HG03469 (cell line): ENCODE results near the gene SLC26A8.
"Not testable (repeated sequence)": the region's sequence is repeated elsewhere in the genome, so short reads cannot be mapped to it uniquely, and the experiment has no call there.

Experiments used
- ATAC-seq: cut with Tn5 transposase; IDR thresholded peaks from one replicate; pipeline ENCODE4 v1.9.1; 2021; ENCODE audit warnings: mild to moderate bottlenecking, moderate library complexity, moderate number of reproducible peaks; ENCODE audit not compliant: unreplicated experiment

The SLC26A8 gene

GRCh38 chr6:36018339-36018738 is 6.1 kb downstream of the SLC26A8 start:
- no peak for ATAC-seq

GRCh38 chr6:36015666-36016065 is 8.8 kb downstream of the SLC26A8 start:
- no peak for ATAC-seq

GRCh38 chr6:36000451-36000850 is 24.0 kb downstream of the SLC26A8 start:
- ATAC-seq: no peak

GRCh38 chr6:35993150-35993549 is 31.3 kb downstream of the SLC26A8 start:
- no peak for ATAC-seq

GRCh38 chr6:35988047-35988446 is 36.4 kb downstream of the SLC26A8 start:
- ATAC-seq: not testable (repeated sequence)

- no peak for ATAC-seq
These were observed 39.7 kb downstream of the SLC26A8 start for GRCh38 chr6:35984701-35985100.

- no peak for ATAC-seq
These were observed 43.3 kb downstream of the SLC26A8 start for GRCh38 chr6:35980991-35981645.

- not testable (repeated sequence) for ATAC-seq
These were observed 44.3 kb downstream of the SLC26A8 start for GRCh38 chr6:35980126-35980525.

- no peak for ATAC-seq
These were observed 47.1 kb downstream of the SLC26A8 start for GRCh38 chr6:35977308-35977707.

- no peak for ATAC-seq
These were observed 50.7 kb downstream of the SLC26A8 start for GRCh38 chr6:35973670-35974222.

- no peak for ATAC-seq
These were observed 51.7 kb downstream of the SLC26A8 start for GRCh38 chr6:35972471-35973367.

- ATAC-seq: no peak
These were observed 54.3 kb downstream of the SLC26A8 start for GRCh38 chr6:35970181-35970580.

GRCh38 chr6:35969646-35970045 is 54.8 kb downstream of the SLC26A8 start:
- no peak for ATAC-seq

GRCh38 chr6:35968821-35969220 is 55.6 kb downstream of the SLC26A8 start:
- no peak for ATAC-seq

GRCh38 chr6:35967076-35967774 is 57.2 kb downstream of the SLC26A8 start:
- ATAC-seq: no peak

GRCh38 chr6:35962779-35963560 is 61.5 kb downstream of the SLC26A8 start:
- ATAC-seq: no peak

- ATAC-seq: no peak
These were observed 64.3 kb downstream of the SLC26A8 start for GRCh38 chr6:35960187-35960586.

GRCh38 chr6:35955970-35956369 is 68.5 kb downstream of the SLC26A8 start:
- ATAC-seq: no peak

GRCh38 chr6:35955521-35955920 is 68.9 kb downstream of the SLC26A8 start:
- ATAC-seq: no peak

- ATAC-seq: no peak
These were observed 69.4 kb downstream of the SLC26A8 start for GRCh38 chr6:35955071-35955470.
